Esophagus muscularis mucosa (tissue), 4 donors: Measurements from ENCODE around the gene GOLGA7B. TPM values are rescaled to one million over a fixed set of nuclear protein-coding genes. Genes with fewer than 3 reads are reported as not detected.

Experiments used
- DNase-seq: peaks from one replicate; pipeline ENCODE4 v3.0.0-alpha.2; 2017; ENCODE audit errors: extremely low spot score
- H3K27ac ChIP-seq, 4 donors: fragments of 200-600 bp; sonication (generic); replicated peaks in 1 of 4; 1 replicate in 3 of 4; 2 replicates in 1 of 4; pipeline ENCODE4 v1.5.1; 2016 to 2019; ENCODE audit warnings: mild to moderate bottlenecking in 1 of 4
- H3K27me3 ChIP-seq, 4 donors: fragments of 200-600 bp; sonication (generic); one replicate each; pipeline versions ENCODE4 v1.5.1 to v1.6.0; 2016 to 2019
- H3K36me3 ChIP-seq, 4 donors: fragments of 200-600 bp; sonication (generic); one replicate each; pipeline ENCODE4 v1.5.1; 2016 to 2019
- H3K4me1 ChIP-seq, 4 donors: fragments of 200-600 bp; sonication (generic); one replicate each; pipeline ENCODE4 v1.5.1; 2016 to 2019
- H3K4me3 ChIP-seq, 4 donors: fragments of 200-600 bp; sonication (generic); 1 replicate in 2 of 4; 2 replicates in 2 of 4; pipeline ENCODE4 v1.5.1; 2016 to 2019; ENCODE audit warnings: mild to moderate bottlenecking in 4 of 4, moderate library complexity in 1 of 4
- H3K9me3 ChIP-seq, 4 donors: fragments of 200-600 bp; sonication (generic); 1 replicate in 3 of 4; 2 replicates in 1 of 4; pipeline ENCODE4 v1.5.1; 2016 to 2019
- CTCF ChIP-seq, 3 experiments: fragments of 200-600 bp in 2 of 3; fragments of 450-650 bp in 1 of 3; sonication (generic) in 2 of 3; IDR thresholded peaks; one replicate each; pipeline ENCODE4 v1.5.1; 2017 to 2019; ENCODE audit warnings: antibody characterized with exemption in 3 of 3, mild to moderate bottlenecking in 2 of 3, moderate library complexity in 1 of 3
- EP300 ChIP-seq: sonication (generic); formaldehyde crosslinking; IDR thresholded peaks from one replicate; pipeline ENCODE4 v1.6.1; 2017; ENCODE audit warnings: antibody characterized with exemption
- POLR2A ChIP-seq: fragments of 450-650 bp; IDR thresholded peaks from one replicate; pipeline ENCODE4 v1.6.1; 2017; ENCODE audit warnings: antibody characterized with exemption, moderate library complexity, mild to moderate bottlenecking, low read depth
- POLR2AphosphoS5 ChIP-seq, 2 donors: sonication (generic); formaldehyde crosslinking; IDR thresholded peaks; one replicate each; pipeline ENCODE4 v1.6.1; 2017; ENCODE audit warnings: antibody characterized with exemption in 2 of 2
- WGBS: methylation state at CpG from one replicate; pipeline ENCODE4 v1.1.5; 2018; 5-methylcytosine and 5-hydroxymethylcytosine counted together
- intact Hi-C: fragments of 100-400 bp; cut with DNase I; formaldehyde crosslinking; loops from one replicate; pipeline ENCODE4 v1.15.1; 2023
- total RNA-seq, 4 donors: library from RNA; depleted of rRNA; stranded (reverse); fragments of >200 nt; gene quantifications; one replicate each; pipeline versions ENCODE4 v1.1.0 to v1.2.1, GENCODE V29; 2016

The GOLGA7B gene
- total RNA-seq, 4 donors from 2014 or later: under 0.01 to 0.33 (median 0.18) TPM

- intact Hi-C loops: no loop called here
- peaks cover 0 to 47% (median 0%) of the 10 kb centered on the region in 4 donors for H3K27me3 ChIP-seq
- H3K4me3 ChIP-seq: no peak overlapping the region
- H3K4me1 ChIP-seq: peaks cover 26 to 37% (median 31%) of the 10 kb centered on the region in 4 donors
- H3K36me3 ChIP-seq: no peaks in the 10 kb centered on the region
- WGBS: 40% methylated on average over 3 of the region's 3 CpGs
- no peak for TF ChIP-seq POLR2AphosphoS5 (IDR thresholded peaks at IDR 0.05)
- TF ChIP-seq EP300: no peak
- TF ChIP-seq CTCF (IDR thresholded peaks at IDR 0.05): no peak
- no peak for TF ChIP-seq POLR2A
- no peak for DNase-seq
- no peak overlapping the region for H3K27ac ChIP-seq
- no peaks in the 10 kb centered on the region for H3K9me3 ChIP-seq
Measured at GRCh38 chr10:97919012-97919411, 69.4 kb downstream of the GOLGA7B start.

- TF ChIP-seq CTCF (IDR thresholded peaks at IDR 0.05) (no peak), POLR2AphosphoS5 (IDR thresholded peaks at IDR 0.05) (no peak), EP300 (no peak), POLR2A (no peak)
- H3K27ac ChIP-seq: no peak overlapping the region
- H3K36me3 ChIP-seq: no peaks in the 10 kb centered on the region
- no peaks in the 10 kb centered on the region for H3K9me3 ChIP-seq
- H3K4me1 ChIP-seq: peaks cover 12 to 27% (median 21%) of the 10 kb centered on the region in 4 donors
- no peak for DNase-seq
- 50% methylated on average over 4 of the region's 4 CpGs for WGBS
- no peak overlapping the region for H3K4me3 ChIP-seq
- peaks cover 0 to 42% (median 0%) of the 10 kb centered on the region in 4 donors for H3K27me3 ChIP-seq
- intact Hi-C loops: no loop called here
Measured at GRCh38 chr10:97920865-97921264, 71.2 kb downstream of the GOLGA7B start.

Other genes starting within 250 kb of the GOLGA7B start
- gene MORN4, start 216.3 kb upstream of the GOLGA7B start, total RNA-seq: 10 to 100 TPM in 1 of 4 donors, 1 to 10 TPM in 3; 2.1 to 11.5 (median 4.5) TPM
- gene PI4K2A, start 209.2 kb upstream of the GOLGA7B start, total RNA-seq: 10 to 100 TPM; 17.0 to 27.3 (median 24.1) TPM
- 10 to 100 TPM; 29.9 to 65.5 (median 36.3) TPM for gene AVPI1, start 162.6 kb upstream of the GOLGA7B start, total RNA-seq
- gene MARVELD1, start 136.1 kb upstream of the GOLGA7B start, total RNA-seq: 100 to 1,000 TPM in 1 of 4 donors, 10 to 100 TPM in 3; 43.4 to 104 (median 73.9) TPM
- gene ZFYVE27, start 112.7 kb upstream of the GOLGA7B start, total RNA-seq: 10 to 100 TPM in 3 of 4 donors, 1 to 10 TPM in 1; 7.1 to 17.2 (median 16.0) TPM
- gene SFRP5, start 77.8 kb upstream of the GOLGA7B start, total RNA-seq: 10 to 100 TPM; 19.9 to 41.3 (median 34.8) TPM
- gene CRTAC1, start 180.8 kb downstream of the GOLGA7B start, total RNA-seq: 1 to 10 TPM; 4.0 to 8.7 (median 5.0) TPM